ENCODE data around the gene POLA2.
"Not testable (repeated sequence)": the region's sequence is repeated elsewhere in the genome, so short reads cannot be mapped to it uniquely, and the experiment has no call there.

The POLA2 gene

GRCh38 chr11:65261591-65262380 is at the start of gene POLA2:
Gene POLA2, plus strand, starts transcription at chr11:65261962. Its CDS starts 331 bp downstream, at chr11:65262293.
- peak; percentile 93 for DNase-seq

GRCh38 chr11:65212226-65212801 is 49.4 kb upstream of the POLA2 start:
- DNase-seq: no peak

- no peak for DNase-seq
Observed at GRCh38 chr11:65213322-65214211, 48.2 kb upstream of the POLA2 start.

GRCh38 chr11:65214212-65214845 is 47.4 kb upstream of the POLA2 start:
- DNase-seq: no peak

- DNase-seq: no peak
Observed at GRCh38 chr11:65215441-65216076, 46.2 kb upstream of the POLA2 start.

- DNase-seq: no peak
Observed at GRCh38 chr11:65216830-65217229, 44.9 kb upstream of the POLA2 start.

GRCh38 chr11:65217441-65218423 is 44.0 kb upstream of the POLA2 start:
- DNase-seq: no peak

- no peak for DNase-seq
Observed at GRCh38 chr11:65218446-65218845, 43.3 kb upstream of the POLA2 start.

GRCh38 chr11:65219930-65220213 is 41.9 kb upstream of the POLA2 start:
- DNase-seq: no peak

- DNase-seq: no peak
Observed at GRCh38 chr11:65221026-65221425, 40.7 kb upstream of the POLA2 start.

GRCh38 chr11:65223011-65223410 is 38.8 kb upstream of the POLA2 start:
- no peak for DNase-seq

- DNase-seq: peak; percentile 14
Observed at GRCh38 chr11:65224930-65225278, 36.9 kb upstream of the POLA2 start.

GRCh38 chr11:65225279-65226102 is 36.3 kb upstream of the POLA2 start:
- no peak for DNase-seq

GRCh38 chr11:65226103-65226442 is 35.7 kb upstream of the POLA2 start:
- no peak for DNase-seq

- DNase-seq: no peak
Observed at GRCh38 chr11:65227879-65228278, 33.9 kb upstream of the POLA2 start.

- no peak for DNase-seq
Observed at GRCh38 chr11:65236194-65237059, 25.3 kb upstream of the POLA2 start.

- DNase-seq: not testable (repeated sequence)
Observed at GRCh38 chr11:65238302-65238701, 23.5 kb upstream of the POLA2 start.

GRCh38 chr11:65241134-65241533 is 20.6 kb upstream of the POLA2 start:
- DNase-seq: no peak

GRCh38 chr11:65241692-65242091 is 20.1 kb upstream of the POLA2 start:
- DNase-seq: no peak

GRCh38 chr11:65242389-65242788 is 19.4 kb upstream of the POLA2 start:
- DNase-seq: no peak
